Transverse colon (tissue), 4 donors: ENCODE results near the gene KLHL29.

Source experiments
- CTCF ChIP-seq, 5 experiments: fragments of 200-600 bp in 3 of 5; fragments of 450-650 bp in 2 of 5; sonication (generic) in 3 of 5; IDR thresholded peaks; 1 replicate in 2 of 5; 2 replicates in 3 of 5; pipeline ENCODE4 v1.5.1; 2016 to 2017; ENCODE audit warnings: antibody characterized with exemption in 5 of 5, inconsistent platforms in 3 of 5, mild to moderate bottlenecking in 2 of 5, moderate library complexity in 1 of 5
- EP300 ChIP-seq: sonication (generic); formaldehyde crosslinking; IDR thresholded peaks from one replicate; pipeline ENCODE4 v1.6.1; 2017; ENCODE audit warnings: antibody characterized with exemption, low read depth
- POLR2A ChIP-seq: fragments of 450-650 bp; IDR thresholded peaks from one replicate; pipeline ENCODE4 v1.6.1; 2016; ENCODE audit warnings: antibody characterized with exemption, mild to moderate bottlenecking, moderate library complexity
- POLR2AphosphoS5 ChIP-seq, 3 donors: sonication (generic); formaldehyde crosslinking; IDR thresholded peaks; one replicate each; pipeline ENCODE4 v1.6.1; 2016; ENCODE audit warnings: antibody characterized with exemption in 3 of 3

- TF ChIP-seq CTCF (IDR thresholded peaks at IDR 0.05) (peak; percentile 38 to 81 (median 50)), POLR2AphosphoS5 (IDR thresholded peaks at IDR 0.05) (peak; percentile 58 to 95 (median 92)), POLR2A (no peak), EP300 (peak; percentile 32)
These were observed 232.3 kb downstream of the KLHL29 start for GRCh38 chr2:23617167-23617810.
